Rectal smooth muscle tissue (tissue), 1 donor: ENCODE measurements around the gene ZNF837.

ENCODE experiments used
- H3K27ac ChIP-seq: one replicate; pipeline ENCODE4 v1.7.0; 2013; ENCODE audit warnings: low read depth, low read length, inconsistent platforms
- H3K27me3 ChIP-seq: one replicate; pipeline ENCODE4 v1.7.0; 2013; ENCODE audit warnings: low read length; ENCODE audit not compliant: control insufficient read depth, insufficient read depth
- H3K36me3 ChIP-seq: one replicate; pipeline ENCODE4 v1.7.0; 2013; ENCODE audit warnings: low read length; ENCODE audit not compliant: control insufficient read depth, insufficient read depth
- H3K4me1 ChIP-seq: one replicate; pipeline ENCODE4 v1.7.0; 2013; ENCODE audit warnings: low read length; ENCODE audit not compliant: control insufficient read depth, insufficient read depth
- H3K4me3 ChIP-seq: one replicate; pipeline ENCODE4 v1.7.0; 2013; ENCODE audit warnings: low read length
- H3K9ac ChIP-seq: one replicate; pipeline ENCODE4 v1.7.0; 2013; ENCODE audit warnings: low read length

Gene ZNF837

DNA sequence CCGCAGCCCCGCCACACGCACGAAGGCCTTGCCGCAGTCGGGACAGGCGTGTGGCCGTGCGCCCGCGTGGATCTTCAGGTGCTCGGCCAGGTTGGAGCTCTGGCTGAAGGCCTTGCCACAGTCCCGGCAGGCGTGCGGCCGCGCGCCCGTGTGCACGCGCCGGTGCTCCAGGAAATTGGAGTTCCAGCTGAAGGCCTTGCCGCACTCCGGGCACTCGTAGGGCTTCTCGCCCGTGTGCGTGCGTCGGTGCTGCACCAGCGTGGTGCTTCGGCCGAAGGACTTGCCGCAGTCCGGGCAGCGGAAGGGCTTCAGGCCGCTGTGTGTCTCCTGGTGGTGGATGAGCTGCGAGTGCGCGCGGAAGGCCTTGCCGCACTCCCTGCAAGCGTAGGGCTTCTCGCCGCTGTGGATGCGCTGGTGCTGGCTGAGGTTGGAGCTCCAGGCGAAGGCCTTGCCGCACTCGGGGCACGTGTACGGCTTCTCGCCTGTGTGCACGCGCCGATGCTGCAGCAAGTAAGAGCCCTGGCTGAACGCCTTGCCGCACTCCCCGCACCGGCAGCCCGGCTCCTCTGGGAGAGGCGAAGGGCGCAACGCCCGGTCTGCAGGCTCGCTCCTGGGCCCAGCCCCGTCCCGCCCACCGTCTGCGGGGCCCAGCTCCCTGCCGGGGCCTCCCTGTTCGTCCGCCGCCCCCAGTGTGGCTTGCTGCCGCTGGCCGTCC is 23.9 kb downstream of the ZNF837 start:
- H3K4me3 ChIP-seq, result peak overlapping the region; percentile 49

DNA sequence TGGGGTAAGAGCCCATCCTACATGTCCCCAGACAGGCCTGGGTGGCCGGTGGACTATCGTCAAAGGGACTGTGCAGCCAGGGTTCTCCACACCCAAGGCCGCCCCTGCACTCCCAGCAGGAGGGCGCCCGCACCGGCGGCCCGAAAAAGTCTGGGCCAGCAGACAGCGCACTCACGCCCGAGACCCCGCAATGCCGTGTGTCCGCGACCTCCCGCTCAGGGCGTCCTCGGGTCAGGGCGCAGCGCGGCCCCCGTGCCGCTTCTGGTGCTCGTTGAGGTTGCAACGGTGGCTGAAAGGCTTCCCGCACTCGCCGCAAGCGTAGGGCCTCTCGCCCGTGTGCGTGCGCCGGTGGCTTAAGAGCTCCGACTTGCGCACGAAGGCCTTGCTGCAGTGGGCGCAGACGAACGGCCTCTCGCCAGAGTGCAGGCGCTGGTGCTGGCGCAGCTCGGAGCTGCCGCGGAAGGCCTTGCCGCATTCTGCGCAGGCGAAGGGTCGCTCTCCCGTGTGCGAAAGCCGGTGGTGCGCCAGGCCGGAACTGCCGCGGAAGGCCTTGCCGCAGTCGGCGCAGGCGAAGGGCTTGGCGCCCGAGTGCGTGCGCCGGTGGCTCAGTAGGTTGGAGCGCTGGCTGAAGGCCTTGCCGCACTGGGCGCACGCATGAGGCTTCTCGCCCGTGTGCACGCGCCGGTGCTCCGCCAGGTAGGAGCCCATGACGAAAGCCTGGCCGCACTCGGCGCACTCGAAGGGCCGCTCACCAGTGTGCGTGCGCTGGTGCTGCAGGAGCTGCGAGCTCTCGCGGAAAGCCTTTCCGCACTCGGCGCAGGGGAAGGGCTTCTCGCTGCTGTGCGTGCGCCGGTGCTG is 24.7 kb downstream of the ZNF837 start:
- Histone ChIP-seq H3K4me1 (no peaks in the 10 kb centered on the region), H3K4me3 (peak overlapping the region; percentile 49), H3K36me3 (no peaks in the 10 kb centered on the region), H3K27ac (no peak overlapping the region), H3K9ac (no peak overlapping the region), H3K27me3 (peaks cover 9% of the 10 kb centered on the region)

More for the DNA sequence above, 23.9 kb downstream of the ZNF837 start:
- Histone ChIP-seq H3K36me3 (no peaks in the 10 kb centered on the region), H3K27ac (no peak overlapping the region), H3K4me1 (peaks cover 3% of the 10 kb centered on the region), H3K9ac (no peak overlapping the region), H3K27me3 (peaks cover 4% of the 10 kb centered on the region)

DNA sequence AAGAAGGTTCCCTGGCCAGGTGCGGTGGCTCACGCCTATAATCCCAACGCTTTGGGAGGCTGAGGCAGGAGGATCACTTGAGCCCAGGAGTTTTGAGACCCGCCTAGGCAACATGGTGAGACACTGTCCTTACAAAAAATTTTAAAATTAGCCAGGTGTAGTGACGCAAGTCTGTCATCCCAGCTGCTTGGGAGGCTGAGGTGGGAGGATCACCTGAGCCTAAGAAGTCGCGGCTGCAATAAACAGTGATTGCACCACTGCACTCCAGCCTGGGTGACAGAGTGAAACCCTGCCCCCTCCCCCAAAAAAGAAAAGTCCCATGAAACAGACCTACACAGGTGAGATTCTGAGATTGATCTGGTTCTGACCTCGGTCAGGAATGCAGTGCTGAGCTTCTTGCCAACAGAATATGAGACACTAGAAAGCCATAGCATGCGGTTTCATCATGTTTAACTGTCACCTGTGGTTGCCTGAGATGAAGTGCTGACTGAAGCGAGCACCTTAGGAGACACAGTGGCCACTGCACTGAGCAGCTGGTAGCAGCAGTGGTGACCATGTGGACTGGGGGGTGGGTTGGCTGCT is 25.5 kb downstream of the ZNF837 start:
- Histone ChIP-seq H3K4me3 (no peak overlapping the region), H3K4me1 (no peaks in the 10 kb centered on the region), H3K27ac (no peak overlapping the region), H3K9ac (no peak overlapping the region), H3K27me3 (peaks cover 9% of the 10 kb centered on the region), H3K36me3 (no peaks in the 10 kb centered on the region)

DNA sequence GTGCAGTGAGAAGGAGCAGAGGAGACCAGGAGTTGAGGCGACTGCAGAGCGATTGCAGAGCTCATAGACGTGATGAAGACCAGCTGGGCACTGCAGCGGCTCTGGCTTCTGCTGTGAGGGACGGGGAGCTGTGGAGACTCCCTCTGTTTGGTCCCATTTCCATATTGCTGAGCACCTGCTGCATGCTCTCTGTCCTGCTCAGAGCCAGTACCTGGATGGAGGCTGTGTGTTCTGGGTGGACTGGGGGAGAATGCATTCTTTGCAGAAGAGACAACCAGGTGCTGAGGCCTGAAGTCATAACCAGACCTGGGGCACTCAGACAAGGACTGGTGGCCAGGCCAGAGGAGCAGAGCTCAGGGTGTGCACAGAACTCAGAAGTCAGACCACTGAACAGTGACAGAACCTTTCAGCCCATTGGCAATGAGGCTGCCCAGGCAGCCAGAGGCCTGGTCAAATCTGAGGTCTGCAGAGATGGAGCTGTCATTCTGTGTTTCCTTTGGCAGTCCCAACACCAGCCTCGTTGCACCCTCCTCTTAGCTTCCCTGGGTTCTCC is 26.3 kb downstream of the ZNF837 start:
- no peak overlapping the region for H3K9ac ChIP-seq
- H3K27ac ChIP-seq, result no peak overlapping the region
- H3K36me3 ChIP-seq, result no peaks in the 10 kb centered on the region
- peaks cover 9% of the 10 kb centered on the region for H3K27me3 ChIP-seq
- no peaks in the 10 kb centered on the region for H3K4me1 ChIP-seq
- no peak overlapping the region for H3K4me3 ChIP-seq

DNA sequence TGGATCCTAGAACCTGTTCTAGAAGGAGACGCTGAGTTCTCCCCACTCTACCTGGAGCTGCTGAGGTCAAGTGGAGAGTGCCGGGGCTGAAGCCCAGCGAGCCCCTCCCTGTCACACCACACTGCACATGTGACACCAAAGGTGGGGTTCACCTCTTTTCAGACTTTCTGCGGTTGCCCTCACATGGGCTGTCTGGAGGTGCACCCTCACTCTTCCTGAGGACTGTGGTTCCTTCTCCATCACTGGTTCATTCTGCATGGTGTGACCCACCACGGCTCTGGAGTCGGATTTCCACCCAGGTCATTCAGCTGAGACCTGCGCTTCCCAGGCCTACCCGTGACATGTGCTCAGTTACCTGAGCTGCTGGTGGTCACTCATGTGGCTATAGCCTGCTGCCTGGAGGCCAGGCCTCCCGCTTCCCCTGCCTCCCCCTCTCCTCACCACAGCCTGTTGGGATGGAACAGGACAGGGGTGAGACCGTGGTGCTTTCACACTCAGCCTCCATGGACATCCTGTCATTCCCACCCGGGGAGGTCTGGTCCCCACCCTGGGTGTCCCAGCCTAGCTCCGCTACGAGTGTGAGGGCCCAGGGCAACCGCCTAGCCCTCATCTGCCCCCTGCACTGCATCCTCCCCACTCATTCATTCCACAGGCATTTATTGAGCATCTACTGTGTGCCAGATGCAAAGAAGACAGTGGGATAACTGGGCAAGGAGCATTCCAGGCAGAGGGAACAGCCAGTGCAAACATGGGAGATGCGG is 26.9 kb downstream of the ZNF837 start:
- peaks cover 9% of the 10 kb centered on the region for H3K27me3 ChIP-seq
- H3K4me1 ChIP-seq, result no peaks in the 10 kb centered on the region
- H3K27ac ChIP-seq, result no peak overlapping the region
- no peak overlapping the region for H3K4me3 ChIP-seq
- H3K36me3 ChIP-seq, result no peaks in the 10 kb centered on the region
- no peak overlapping the region for H3K9ac ChIP-seq

DNA sequence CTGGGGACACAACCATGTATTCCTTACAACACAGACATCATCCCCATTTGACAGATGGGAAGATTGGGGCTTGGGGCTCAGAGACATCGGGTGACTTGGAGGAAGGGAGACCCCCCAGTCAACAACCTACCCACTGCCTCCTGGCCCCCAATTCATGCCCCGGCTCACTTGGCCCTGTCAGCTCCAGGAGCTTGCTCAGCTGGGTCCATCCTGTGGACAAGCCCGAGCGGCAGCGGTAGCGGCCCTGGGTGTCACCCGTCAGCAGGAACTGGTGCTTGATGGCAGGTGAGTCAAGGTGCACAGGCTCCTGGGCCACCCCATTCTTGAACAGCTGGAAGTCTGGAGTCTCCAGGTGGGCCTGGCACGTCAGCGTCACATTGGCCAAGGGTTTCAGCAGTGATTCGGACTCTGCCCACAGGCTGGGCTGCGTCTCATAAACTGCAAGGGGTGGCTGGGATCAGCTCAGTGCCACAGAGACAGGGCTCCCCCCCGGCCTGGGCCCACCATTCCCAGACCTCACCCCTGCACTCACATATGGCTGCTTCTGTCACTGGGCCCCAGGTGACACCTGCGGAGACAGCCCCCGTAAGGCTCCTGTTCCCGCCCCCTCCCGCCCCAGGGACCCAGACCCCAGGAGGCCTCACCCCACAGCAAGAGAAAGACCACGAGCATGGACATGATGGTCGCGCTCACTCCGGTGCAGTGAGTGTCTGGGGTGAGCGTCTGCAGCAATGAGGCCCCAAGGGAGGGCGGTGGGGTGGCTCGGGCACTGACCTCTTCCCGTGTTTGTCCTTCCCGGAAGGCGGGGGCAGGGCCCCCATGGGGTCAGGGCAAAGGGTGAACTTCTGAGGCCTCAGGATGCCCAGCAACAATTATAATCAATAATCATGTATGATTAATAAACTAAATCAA is 27.8 kb downstream of the ZNF837 start, which contains the start of gene A1BG:
Gene A1BG, minus strand, starts transcription at position 733 of the 912 bp plus-strand sequence. Its CDS starts 55 bp downstream, at position 678.
- Histone ChIP-seq H3K36me3 (no peaks in the 10 kb centered on the region), H3K27ac (no peak within 1 kb of the TSS), H3K9ac (no peak within 1 kb of the TSS), H3K4me1 (no peaks in the 10 kb centered on the region), H3K27me3 (peaks cover 9% of the 10 kb centered on the region), H3K4me3 (no peak within 1 kb of the TSS)

DNA sequence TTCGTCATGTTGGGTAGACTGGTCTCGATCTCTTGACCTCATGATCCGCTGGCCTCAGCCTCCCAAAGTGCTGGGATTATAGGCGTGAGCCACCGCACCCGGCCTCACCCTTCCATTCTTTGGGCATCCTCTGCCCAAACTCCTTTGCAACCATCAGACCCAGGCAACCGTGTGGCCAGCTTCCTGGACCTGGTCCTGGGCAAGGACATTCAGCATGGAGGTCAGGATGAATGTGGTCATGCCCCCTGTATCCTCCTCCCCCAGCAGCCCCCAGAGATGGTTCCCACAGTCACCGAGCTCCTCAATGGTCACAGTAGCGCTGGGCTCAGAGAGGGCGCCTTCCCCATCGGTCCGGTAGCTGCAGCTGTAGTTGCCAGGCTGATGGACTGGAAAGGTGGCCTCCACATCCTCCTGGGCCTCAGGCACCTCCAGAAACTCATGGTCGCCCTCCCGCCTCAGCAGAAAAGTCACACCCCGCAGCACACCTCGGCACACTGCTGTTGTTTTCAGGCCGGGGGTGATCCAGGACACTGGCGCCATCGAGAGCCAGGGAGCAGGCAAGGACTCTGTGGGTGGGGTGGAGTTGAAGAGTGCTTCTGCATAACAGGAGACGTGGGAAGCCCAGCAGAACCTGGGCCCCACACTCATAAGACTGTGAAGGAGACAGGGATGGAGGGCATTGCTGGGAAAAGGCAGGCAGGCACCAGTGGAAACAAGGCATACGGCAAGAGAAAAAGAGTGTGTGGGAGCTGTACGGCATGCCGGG is 28.7 kb downstream of the ZNF837 start:
- Histone ChIP-seq H3K9ac (no peak overlapping the region), H3K27me3 (peaks cover 9% of the 10 kb centered on the region), H3K4me1 (no peaks in the 10 kb centered on the region), H3K36me3 (no peaks in the 10 kb centered on the region), H3K27ac (no peak overlapping the region), H3K4me3 (no peak overlapping the region)

DNA sequence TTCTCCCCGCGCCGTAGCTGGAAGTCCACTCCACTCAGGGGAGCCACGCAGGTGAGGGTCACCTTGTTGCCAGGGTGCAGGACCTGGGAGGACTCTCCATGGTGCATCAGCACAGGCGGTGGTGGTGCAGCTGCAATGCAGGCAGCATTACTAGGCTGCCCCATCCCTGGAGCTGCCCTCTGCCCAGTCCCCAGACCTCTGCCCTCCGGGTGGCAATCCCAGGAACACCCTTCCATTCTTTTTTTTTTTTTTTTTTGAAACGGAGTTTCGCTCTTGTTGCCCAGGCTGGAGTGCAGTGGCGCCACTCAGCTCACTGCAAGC is 29.3 kb downstream of the ZNF837 start:
- H3K27me3 ChIP-seq, result peaks cover 9% of the 10 kb centered on the region
- H3K27ac ChIP-seq, result no peak overlapping the region
- H3K36me3 ChIP-seq, result no peaks in the 10 kb centered on the region
- H3K9ac ChIP-seq, result no peak overlapping the region
- H3K4me3 ChIP-seq, result no peak overlapping the region
- H3K4me1 ChIP-seq, result no peaks in the 10 kb centered on the region

DNA sequence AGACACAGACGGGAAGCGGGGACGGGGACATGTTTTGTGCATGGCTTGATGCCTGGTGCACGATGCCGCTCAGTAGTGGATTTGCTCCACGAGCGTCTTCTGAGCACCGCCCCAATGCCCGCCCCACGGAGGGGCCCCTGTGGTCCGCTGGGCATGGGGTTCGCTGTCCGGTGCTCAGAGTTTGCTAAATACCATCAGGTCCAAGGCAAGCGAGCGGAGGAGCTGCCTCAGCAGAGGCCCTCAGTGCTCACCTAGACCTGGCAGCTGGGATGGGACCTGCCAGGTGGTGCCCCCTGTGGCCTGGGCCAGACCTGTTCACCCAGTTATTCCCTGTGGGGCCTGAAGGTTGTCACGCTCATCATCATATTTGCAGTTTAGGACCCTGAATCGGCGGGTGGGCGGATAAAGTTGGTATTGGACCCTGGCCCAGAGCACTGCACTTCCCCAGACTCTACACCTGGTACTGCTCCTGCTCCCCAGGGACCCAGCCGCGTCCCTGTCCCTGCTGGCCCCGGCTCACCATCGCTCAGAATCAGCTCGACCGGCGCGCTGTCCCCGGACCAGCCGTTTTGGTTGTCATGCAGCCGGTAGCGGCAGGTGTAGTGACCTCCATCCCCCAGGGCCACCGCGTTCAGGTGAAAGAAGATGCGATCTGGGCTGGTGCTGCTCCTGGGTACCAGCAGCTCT is 29.8 kb downstream of the ZNF837 start:
- Histone ChIP-seq H3K36me3 (no peaks in the 10 kb centered on the region), H3K4me3 (no peak overlapping the region), H3K27ac (no peak overlapping the region), H3K9ac (no peak overlapping the region), H3K4me1 (no peaks in the 10 kb centered on the region), H3K27me3 (peaks cover 9% of the 10 kb centered on the region)

DNA sequence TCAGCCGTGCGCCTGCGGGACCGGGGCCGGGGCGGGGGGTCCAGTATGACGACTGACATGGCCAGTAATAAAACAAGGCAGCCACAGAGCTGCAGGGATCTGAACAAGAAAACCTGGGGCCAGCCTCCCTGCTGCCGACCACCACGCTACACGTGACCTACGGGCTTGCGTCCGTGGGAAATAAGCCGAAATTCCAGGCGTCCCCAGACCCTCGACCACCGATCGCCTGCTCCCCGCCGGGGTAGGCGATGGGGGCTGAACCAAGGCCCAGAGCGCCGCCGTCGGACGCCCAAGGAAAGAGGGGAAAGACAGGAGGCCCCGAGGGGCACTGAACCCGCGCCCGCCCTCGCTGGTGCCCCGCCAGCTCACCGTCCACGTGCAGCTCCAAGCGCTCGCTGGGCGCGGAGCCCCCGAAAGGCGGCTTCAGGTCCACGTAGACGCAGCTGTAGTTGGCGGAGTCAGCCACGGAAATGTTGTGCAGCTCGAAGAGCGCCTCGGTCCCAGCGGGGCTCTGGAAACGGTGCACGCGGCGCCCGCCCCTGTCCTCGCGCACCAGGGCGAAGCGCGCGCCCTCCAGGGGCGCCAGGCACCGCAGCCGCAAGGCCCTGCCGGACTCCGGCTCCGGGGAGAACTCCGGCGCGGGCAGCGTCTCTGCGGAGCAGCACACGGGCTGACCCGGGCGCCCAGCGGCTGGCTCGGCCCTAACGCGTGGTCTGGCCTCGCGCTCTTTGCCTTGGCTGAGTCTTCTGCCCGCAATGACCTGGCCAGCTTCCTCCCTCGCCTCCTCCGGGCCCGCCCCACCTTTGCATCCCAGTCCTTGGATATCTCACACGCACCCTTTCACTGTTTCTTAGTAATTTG is 30.6 kb downstream of the ZNF837 start:
- H3K27me3 ChIP-seq, result peaks cover 9% of the 10 kb centered on the region
- H3K4me3 ChIP-seq, result no peak overlapping the region
- no peak overlapping the region for H3K27ac ChIP-seq
- no peaks in the 10 kb centered on the region for H3K4me1 ChIP-seq
- no peak overlapping the region for H3K9ac ChIP-seq
- no peaks in the 10 kb centered on the region for H3K36me3 ChIP-seq
